GM12875 (cell line): ENCODE measurements around the gene ZNF638.

Experiments used
- H3K4me3 ChIP-seq: one replicate; pipeline ENCODE4 v1.5.1; 2011; ENCODE audit warnings: low read depth, low read length, control low read depth
- TF ChIP-seq, protein P1 (sequence below): IDR thresholded peaks from 2 replicates; pipeline ENCODE4 v1.5.1; 2011; ENCODE audit warnings: low read depth, mild to moderate bottlenecking, control low read depth, inconsistent platforms, low read length, moderate library complexity, borderline replicate concordance; ENCODE audit not compliant: insufficient read depth

Gene ZNF638

DNA sequence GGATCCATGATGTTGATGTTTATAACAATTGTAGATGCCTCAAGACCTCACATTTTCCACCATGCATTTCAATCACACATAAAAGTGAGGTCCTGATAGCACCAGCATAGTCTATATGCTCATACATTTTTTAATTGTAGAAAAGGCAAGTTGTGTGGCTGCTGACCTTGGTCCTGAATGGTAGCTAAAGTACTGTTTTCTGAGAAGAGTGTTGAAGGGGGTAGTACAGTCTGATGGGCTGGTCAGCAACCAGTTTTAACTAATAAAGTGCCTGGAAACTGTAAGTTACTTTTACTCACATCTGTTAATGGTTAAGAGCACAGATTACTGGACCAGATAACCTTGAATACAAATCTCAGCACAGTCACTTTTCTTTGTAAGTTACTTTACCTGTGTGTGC lies 15.9 kb downstream of the ZNF638 start:
- no peak overlapping the region for H3K4me3 ChIP-seq
- TF ChIP-seq, protein P1, sequence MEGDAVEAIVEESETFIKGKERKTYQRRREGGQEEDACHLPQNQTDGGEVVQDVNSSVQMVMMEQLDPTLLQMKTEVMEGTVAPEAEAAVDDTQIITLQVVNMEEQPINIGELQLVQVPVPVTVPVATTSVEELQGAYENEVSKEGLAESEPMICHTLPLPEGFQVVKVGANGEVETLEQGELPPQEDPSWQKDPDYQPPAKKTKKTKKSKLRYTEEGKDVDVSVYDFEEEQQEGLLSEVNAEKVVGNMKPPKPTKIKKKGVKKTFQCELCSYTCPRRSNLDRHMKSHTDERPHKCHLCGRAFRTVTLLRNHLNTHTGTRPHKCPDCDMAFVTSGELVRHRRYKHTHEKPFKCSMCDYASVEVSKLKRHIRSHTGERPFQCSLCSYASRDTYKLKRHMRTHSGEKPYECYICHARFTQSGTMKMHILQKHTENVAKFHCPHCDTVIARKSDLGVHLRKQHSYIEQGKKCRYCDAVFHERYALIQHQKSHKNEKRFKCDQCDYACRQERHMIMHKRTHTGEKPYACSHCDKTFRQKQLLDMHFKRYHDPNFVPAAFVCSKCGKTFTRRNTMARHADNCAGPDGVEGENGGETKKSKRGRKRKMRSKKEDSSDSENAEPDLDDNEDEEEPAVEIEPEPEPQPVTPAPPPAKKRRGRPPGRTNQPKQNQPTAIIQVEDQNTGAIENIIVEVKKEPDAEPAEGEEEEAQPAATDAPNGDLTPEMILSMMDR: no peak

DNA sequence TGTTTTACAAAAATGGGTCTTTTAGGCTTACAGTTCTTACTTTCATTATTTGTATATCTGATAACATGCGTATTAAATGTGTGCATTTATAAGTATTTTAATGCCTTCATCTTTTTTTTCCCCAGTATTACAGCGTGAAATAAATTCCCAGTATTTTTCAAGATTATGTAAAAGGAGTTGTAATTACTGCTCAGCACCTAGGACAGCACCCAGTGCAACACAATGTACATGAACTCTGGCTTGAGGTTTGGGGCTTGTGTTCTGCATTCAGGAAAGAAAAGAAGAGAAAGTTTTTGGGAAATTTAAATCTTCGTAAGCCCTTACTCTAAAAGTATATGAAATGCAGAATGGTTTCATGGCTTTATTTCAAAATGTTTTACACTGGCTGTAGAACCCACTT lies 16.7 kb downstream of the ZNF638 start:
- TF ChIP-seq, protein P1: no peak

DNA sequence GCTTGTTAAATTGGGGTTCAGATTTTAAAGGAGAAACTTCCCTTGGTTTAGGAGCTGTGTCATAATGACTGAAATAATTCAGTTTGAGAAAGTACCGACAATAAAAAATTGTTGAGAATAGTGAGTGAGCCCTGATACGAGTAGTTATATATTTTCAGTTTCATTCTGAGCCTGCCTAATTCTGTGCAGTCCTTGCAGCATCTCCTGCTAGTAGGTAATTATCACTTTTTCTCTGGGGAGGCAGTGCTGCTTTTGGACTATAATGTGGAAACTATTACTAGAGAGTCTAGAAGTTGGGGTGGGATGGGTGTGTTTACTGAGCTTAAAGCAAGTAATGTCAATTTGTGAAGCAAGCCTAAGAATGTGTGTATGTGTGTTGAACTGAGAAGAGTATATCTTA lies 21.7 kb downstream of the ZNF638 start:
- no peak overlapping the region for H3K4me3 ChIP-seq
- TF ChIP-seq, protein P1: no peak

More for the DNA sequence above, 16.7 kb downstream of the ZNF638 start:
- no peak overlapping the region for H3K4me3 ChIP-seq

DNA sequence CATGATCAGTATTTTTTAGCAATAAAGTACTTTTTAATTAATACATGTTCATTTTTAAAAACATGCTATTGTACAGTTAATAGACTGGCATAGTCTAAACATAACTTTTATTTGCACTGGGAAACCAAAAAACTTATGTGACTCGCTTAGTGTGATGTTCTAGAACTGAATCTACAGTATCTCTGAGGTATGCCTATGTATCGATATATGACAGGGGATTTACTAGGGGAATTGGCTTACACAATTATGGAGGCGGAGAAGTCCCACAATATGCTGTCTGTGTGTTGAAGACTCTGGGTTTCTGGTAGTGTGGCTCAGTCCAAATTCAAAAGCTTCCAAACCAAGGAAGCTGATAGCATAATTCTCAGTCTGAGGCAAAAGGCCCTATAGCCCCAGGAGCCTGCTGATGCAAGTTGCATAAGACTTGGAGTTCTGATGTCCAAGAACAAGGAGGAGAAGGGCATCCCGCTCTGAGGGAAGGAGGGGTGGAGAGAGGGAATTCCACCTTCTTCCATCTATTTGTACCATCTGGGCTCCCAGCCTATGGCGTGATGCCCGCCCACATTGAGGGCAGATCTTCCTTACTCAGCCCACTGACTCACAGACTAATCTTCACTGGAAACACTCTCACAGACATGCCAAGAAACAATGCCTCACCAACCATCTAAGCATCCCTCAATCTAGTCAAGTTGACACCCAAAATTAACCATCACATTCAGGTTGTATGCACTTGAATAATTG lies 27.5 kb downstream of the ZNF638 start:
- TF ChIP-seq, protein P1: no peak
- H3K4me3 ChIP-seq: no peak overlapping the region

DNA sequence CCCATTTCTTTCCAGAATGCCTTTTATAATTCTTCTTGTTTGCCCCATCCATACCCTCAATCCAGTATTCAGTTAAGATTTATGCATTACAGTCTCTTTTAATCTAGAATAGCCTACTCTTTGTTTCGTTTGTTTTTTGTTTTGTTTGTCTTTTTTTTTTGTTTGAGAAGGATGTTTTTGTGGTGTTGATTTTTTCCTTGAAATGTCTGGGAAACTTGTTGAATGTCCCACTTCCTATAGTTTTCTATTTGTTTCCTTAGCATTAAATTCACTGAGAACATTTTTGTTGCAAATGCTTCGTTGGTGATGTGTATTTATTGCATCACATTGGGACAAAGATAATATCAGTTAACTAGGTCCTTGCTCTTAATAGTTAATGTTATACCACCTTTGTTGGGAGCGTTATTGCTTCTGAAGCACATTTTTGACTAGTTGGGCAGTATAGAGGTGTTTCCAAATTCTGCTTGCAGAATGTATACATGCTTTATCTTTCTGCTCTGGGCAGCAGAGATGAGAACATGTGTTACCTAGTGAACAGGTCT lies 28.9 kb downstream of the ZNF638 start:
- TF ChIP-seq, protein P1: no peak
- H3K4me3 ChIP-seq: no peak overlapping the region

DNA sequence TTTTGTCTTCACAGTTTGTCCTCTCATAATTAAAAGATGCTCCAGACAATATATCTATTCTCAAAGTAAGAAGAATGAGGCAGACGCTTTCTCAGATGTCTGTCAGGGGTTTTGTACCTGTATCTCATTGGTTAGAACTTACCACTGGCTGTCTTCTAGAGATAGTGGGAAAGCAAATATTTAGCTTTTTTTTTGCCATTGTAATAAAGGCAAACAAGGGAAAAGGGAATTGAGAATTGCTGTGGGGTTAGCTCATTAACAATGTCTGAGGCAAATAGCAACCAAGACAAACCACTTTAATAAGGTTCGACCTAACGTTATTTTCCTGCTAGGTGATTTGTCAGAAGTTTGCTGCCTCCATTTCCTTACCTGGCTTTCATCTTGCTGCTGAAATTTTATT lies 30.0 kb downstream of the ZNF638 start:
- H3K4me3 ChIP-seq: no peak overlapping the region
- TF ChIP-seq, protein P1: no peak

DNA sequence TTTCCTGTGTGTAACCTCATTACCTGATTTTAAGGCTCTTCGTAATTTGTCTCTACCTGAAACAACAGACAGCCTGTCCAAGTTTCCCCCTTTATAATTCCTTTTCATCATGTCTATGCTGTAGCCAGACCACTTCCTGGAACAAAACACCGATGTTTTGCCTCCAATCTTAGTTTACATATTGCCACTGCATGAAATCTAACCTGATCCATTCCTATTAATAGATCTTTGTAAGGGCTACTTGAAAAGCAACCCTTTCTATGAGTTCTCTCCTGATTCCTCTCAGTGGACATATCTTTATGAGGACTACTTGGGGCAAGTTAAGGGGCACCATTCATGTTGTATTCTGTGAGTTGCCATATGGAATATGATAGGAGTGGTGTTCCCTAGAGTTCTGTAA lies 30.9 kb downstream of the ZNF638 start:
- TF ChIP-seq, protein P1: no peak

More for the DNA sequence above, 30.9 kb downstream of the ZNF638 start:
- no peak overlapping the region for H3K4me3 ChIP-seq
